HEK293T (cell line): ENCODE data around the gene XYLT2.

ENCODE experiments used
- CTCF ChIA-PET: fragments of 350-600 bp; formaldehyde crosslinking; extraction: SDS; loops from one replicate; lab custom pipeline; 2021; ENCODE audit warnings: antibody characterized with exemption, inconsistent platforms; lab: Yijun Ruan, JAX
- POLR2A ChIA-PET: fragments of 350-600 bp; formaldehyde crosslinking; extraction: SDS; loops from one replicate; lab custom pipeline; 2020; ENCODE audit warnings: antibody characterized with exemption, inconsistent platforms; lab: Yijun Ruan, JAX
- DNase-seq: peaks from one replicate; pipeline ENCODE4 v3.0.0; 2012; ENCODE audit warnings: mixed read lengths; ENCODE audit errors: extremely low spot score
- ARNT ChIP-seq: fragments of 450-650 bp; IDR thresholded peaks from 2 replicates; pipeline ENCODE4 v1.6.1; 2017; ENCODE audit warnings: mild to moderate bottlenecking
- BHLHE40 ChIP-seq: fragments of 450-650 bp; IDR thresholded peaks from 2 replicates; pipeline ENCODE4 v1.6.1; 2016; ENCODE audit warnings: mild to moderate bottlenecking, moderate library complexity, borderline replicate concordance
- CTBP1 ChIP-seq: fragments of 450-650 bp; IDR thresholded peaks from 2 replicates; pipeline ENCODE4 v1.6.1; 2016; ENCODE audit warnings: borderline replicate concordance
- ELF4 ChIP-seq: fragments of 450-650 bp; IDR thresholded peaks from 2 replicates; pipeline ENCODE4 v1.6.1; 2017; ENCODE audit warnings: antibody characterized with exemption
- FOXA1 ChIP-seq: fragments of 450-650 bp; IDR thresholded peaks from 2 replicates; pipeline ENCODE4 v1.6.1; 2016; ENCODE audit warnings: mild to moderate bottlenecking
- FOXK2 ChIP-seq: fragments of 450-650 bp; IDR thresholded peaks from 2 replicates; pipeline ENCODE4 v1.6.1; 2016; ENCODE audit warnings: mild to moderate bottlenecking
- FOXM1 ChIP-seq: fragments of 450-650 bp; IDR thresholded peaks from 2 replicates; pipeline ENCODE4 v1.6.1; 2017; ENCODE audit warnings: mild to moderate bottlenecking, borderline replicate concordance
- HDGF ChIP-seq: fragments of 450-650 bp; IDR thresholded peaks from 2 replicates; pipeline ENCODE4 v1.6.1; 2017; ENCODE audit warnings: antibody characterized with exemption, borderline replicate concordance
- L3MBTL2 ChIP-seq: fragments of 450-650 bp; conservative IDR thresholded peaks from 2 replicates; pipeline ENCODE4 v1.6.1; 2016; ENCODE audit warnings: mild to moderate bottlenecking
- LEF1 ChIP-seq: fragments of 450-650 bp; IDR thresholded peaks from 2 replicates; pipeline ENCODE4 v1.6.1; 2017; ENCODE audit warnings: mild to moderate bottlenecking, borderline replicate concordance
- NFRKB ChIP-seq: fragments of 450-650 bp; IDR thresholded peaks from 2 replicates; pipeline ENCODE4 v1.6.1; 2016; ENCODE audit warnings: mild to moderate bottlenecking, moderate library complexity
- SP1 ChIP-seq: fragments of 450-650 bp; IDR thresholded peaks from 2 replicates; pipeline ENCODE4 v1.6.1; 2017
- SUZ12 ChIP-seq: fragments of 450-650 bp; IDR thresholded peaks from 2 replicates; pipeline ENCODE4 v1.6.1; 2016; ENCODE audit warnings: mild to moderate bottlenecking
- TARDBP ChIP-seq: fragments of 450-650 bp; IDR thresholded peaks from 2 replicates; pipeline ENCODE4 v1.6.1; 2016
- ZNF384 ChIP-seq: fragments of 450-650 bp; IDR thresholded peaks from 2 replicates; pipeline ENCODE4 v1.6.1; 2016
- TF ChIP-seq, protein P1 (sequence below): fragments of 450-650 bp; IDR thresholded peaks from 2 replicates; pipeline ENCODE4 v1.6.1; 2016

XYLT2 gene

GRCh38 chr17:50352072-50352692 is 6.3 kb downstream of the XYLT2 start:
- POLR2A ChIA-PET: interaction anchor here (0.7 kb wide), 1 partner anchor 127 kb away, joined by 3 read pairs; no protein-coding TSS in a partner anchor
- CTCF ChIA-PET: interaction anchor here (1.3 kb wide), 1 partner anchor 10 kb away, joined by 7 read pairs; no protein-coding TSS in a partner anchor
- no peak for DNase-seq
- no peak for TF ChIP-seq HDGF
- no peak for TF ChIP-seq NFRKB
- no peak for TF ChIP-seq FOXK2
- TF ChIP-seq, protein P1, sequence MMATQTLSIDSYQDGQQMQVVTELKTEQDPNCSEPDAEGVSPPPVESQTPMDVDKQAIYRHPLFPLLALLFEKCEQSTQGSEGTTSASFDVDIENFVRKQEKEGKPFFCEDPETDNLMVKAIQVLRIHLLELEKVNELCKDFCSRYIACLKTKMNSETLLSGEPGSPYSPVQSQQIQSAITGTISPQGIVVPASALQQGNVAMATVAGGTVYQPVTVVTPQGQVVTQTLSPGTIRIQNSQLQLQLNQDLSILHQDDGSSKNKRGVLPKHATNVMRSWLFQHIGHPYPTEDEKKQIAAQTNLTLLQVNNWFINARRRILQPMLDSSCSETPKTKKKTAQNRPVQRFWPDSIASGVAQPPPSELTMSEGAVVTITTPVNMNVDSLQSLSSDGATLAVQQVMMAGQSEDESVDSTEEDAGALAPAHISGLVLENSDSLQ: no peak
- no peak for TF ChIP-seq L3MBTL2
- no peak for TF ChIP-seq ZNF384
- no peak for TF ChIP-seq SUZ12
- TF ChIP-seq CTBP1: no peak
- TF ChIP-seq FOXM1: no peak
- TF ChIP-seq FOXA1: no peak
- TF ChIP-seq ARNT: no peak
- TF ChIP-seq ELF4: no peak
- TF ChIP-seq BHLHE40: no peak
- no peak for TF ChIP-seq LEF1
- TF ChIP-seq SP1: no peak
- TF ChIP-seq TARDBP: no peak

- CTCF ChIA-PET: interaction anchor here (1.3 kb wide), 1 partner anchor 9 kb away, joined by 7 read pairs; no protein-coding TSS in a partner anchor
- no peak for DNase-seq
- TF ChIP-seq HDGF (no peak), FOXA1 (no peak), SUZ12 (no peak), BHLHE40 (no peak), ZNF384 (no peak), TARDBP (no peak), FOXM1 (no peak), CTBP1 (no peak), FOXK2 (no peak), ELF4 (no peak), NFRKB (no peak), ARNT (no peak), L3MBTL2 (no peak), LEF1 (no peak)
- TF ChIP-seq, protein P1: no peak
- POLR2A ChIA-PET: interaction anchor here (0.7 kb wide), 1 partner anchor 126 kb away, joined by 3 read pairs; no protein-coding TSS in a partner anchor
These were observed 7.0 kb downstream of the XYLT2 start for GRCh38 chr17:50352693-50353599.

- DNase-seq: no peak
- POLR2A ChIA-PET: no interaction called here
- CTCF ChIA-PET: no interaction called here
- TF ChIP-seq TARDBP (no peak), LEF1 (no peak), SP1 (no peak), L3MBTL2 (no peak)
These were observed 7.8 kb downstream of the XYLT2 start for GRCh38 chr17:50353600-50354195.

GRCh38 chr17:50354198-50354597 is 8.3 kb downstream of the XYLT2 start:
- DNase-seq: no peak
- CTCF ChIA-PET: no interaction called here
- TF ChIP-seq FOXA1 (no peak), LEF1 (no peak), BHLHE40 (no peak), TARDBP (no peak), ZNF384 (no peak), ARNT (no peak), FOXK2 (no peak), SUZ12 (no peak), L3MBTL2 (no peak), FOXM1 (no peak), HDGF (no peak), ELF4 (no peak)
- TF ChIP-seq, protein P1: no peak
- POLR2A ChIA-PET: no interaction called here

- POLR2A ChIA-PET: no interaction called here
- no peak for DNase-seq
- CTCF ChIA-PET: no interaction called here
- TF ChIP-seq HDGF (no peak), FOXA1 (no peak), ELF4 (no peak), NFRKB (no peak), LEF1 (no peak), ARNT (no peak), SP1 (no peak), BHLHE40 (no peak), FOXM1 (no peak), SUZ12 (no peak), ZNF384 (no peak), L3MBTL2 (no peak), TARDBP (no peak), CTBP1 (no peak), FOXK2 (no peak)
- TF ChIP-seq, protein P1: no peak
These were observed 8.8 kb downstream of the XYLT2 start for GRCh38 chr17:50354776-50355175.
